Coronary artery (tissue), 2 donors: Measurements from ENCODE around the gene SLC28A2.

Experiments
- DNase-seq: peaks from one replicate; pipeline ENCODE4 v3.0.0-alpha.2; 2017; ENCODE audit warnings: low spot score
- H3K27ac ChIP-seq, 2 donors: fragments of 200-600 bp; sonication (generic); one replicate each; pipeline ENCODE4 v1.5.1; 2016 to 2019
- H3K4me3 ChIP-seq: fragments of 200-600 bp; sonication (generic); 2 replicates; pipeline ENCODE4 v1.5.1; 2016; ENCODE audit warnings: mild to moderate bottlenecking, moderate library complexity
- CTCF ChIP-seq: fragments of 200-600 bp; sonication (generic); IDR thresholded peaks from one replicate; pipeline ENCODE4 v1.5.1; 2019; ENCODE audit warnings: antibody characterized with exemption

Gene SLC28A2

DNA sequence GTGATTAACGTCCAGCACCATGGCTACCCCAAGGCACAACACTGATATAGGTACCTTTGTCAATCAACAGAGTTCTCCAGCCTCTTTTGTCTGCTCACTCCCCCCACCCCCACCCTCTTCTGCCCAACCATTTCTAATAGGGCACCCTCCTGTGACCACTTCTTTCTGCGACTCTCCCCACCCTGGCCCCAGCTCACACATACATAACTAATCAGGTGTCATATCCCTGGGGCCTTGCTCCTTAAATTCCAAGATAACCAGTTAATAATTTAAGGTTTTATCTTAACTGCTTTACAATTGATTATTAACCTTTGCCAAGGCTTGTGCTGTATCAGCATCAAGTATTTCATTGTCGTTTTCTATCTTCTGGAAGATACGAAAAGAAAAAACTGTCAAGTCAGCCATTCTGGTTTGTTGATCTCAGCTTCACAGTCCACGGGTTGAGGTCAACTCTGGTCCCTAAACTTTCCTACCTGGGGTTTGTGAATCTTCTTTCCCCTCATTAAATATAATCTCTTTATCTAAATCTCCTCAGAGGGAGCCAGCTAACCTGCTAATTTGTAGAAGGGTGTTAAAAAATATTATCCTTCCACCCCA lies 27.3 kb upstream of the SLC28A2 start:
- H3K27ac ChIP-seq, result no peak overlapping the region
- H3K4me3 ChIP-seq, result no peak overlapping the region
- DNase-seq, result no peak
- TF ChIP-seq CTCF, result no peak

- Histone ChIP-seq H3K27ac (no peak overlapping the region), H3K4me3 (no peak overlapping the region)
- DNase-seq, result no peak
- no peak for TF ChIP-seq CTCF
These were observed 26.3 kb upstream of the SLC28A2 start for GRCh38 chr15:45225506-45226273.

- no peak for TF ChIP-seq CTCF
- no peak for DNase-seq
- no peak overlapping the region for H3K4me3 ChIP-seq
- H3K27ac ChIP-seq, result no peak overlapping the region
These were observed 23.1 kb upstream of the SLC28A2 start for GRCh38 chr15:45228931-45229330.

- Histone ChIP-seq H3K4me3 (no peak overlapping the region), H3K27ac (no peak overlapping the region)
- no peak for TF ChIP-seq CTCF
- no peak for DNase-seq
These were observed 21.6 kb upstream of the SLC28A2 start for GRCh38 chr15:45230245-45230965.

DNA sequence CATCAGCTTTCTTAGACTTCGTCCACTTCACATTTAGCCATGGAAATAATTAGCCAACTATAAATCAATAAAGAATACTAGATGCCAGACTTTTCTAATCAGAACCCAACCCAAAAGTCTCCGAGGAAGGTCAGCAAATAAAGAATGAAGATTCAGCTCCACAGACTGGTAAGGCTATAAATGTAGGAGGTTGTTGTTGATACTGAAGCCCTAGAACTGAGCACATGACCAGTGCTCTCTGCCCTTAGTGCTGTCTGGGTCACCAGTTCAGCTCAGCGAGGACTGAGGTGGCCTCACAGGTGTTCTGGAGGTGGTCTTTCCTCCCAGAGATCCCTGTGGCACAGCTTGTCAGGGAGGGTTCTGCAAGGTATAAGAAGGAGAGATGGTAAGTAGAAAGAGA lies 20.9 kb upstream of the SLC28A2 start:
- H3K27ac ChIP-seq, result no peak overlapping the region
- no peak for DNase-seq
- no peak overlapping the region for H3K4me3 ChIP-seq
- no peak for TF ChIP-seq CTCF

GRCh38 chr15:45231864-45232562 lies 20.0 kb upstream of the SLC28A2 start:
- Histone ChIP-seq H3K4me3 (no peak overlapping the region), H3K27ac (no peak overlapping the region)
- no peak for TF ChIP-seq CTCF
- DNase-seq, result no peak
